ACHN (cell line): ENCODE data around the gene ANK3.

Experiments used
- DNase-seq: peaks from one replicate; pipeline ENCODE4 v3.0.0-alpha.2; 2015
- in situ Hi-C: cut with HindIII; loops from 2 replicates; pipeline ENCODE4 v1.10.0; 2017; ENCODE audit warnings: low sequenced_read_pairs, low pct_ligation_motif_present, low pct_unique_long_range_greater_than_20kb

ANK3 gene

GRCh38 chr10:60359066-60359465 lies 30.6 kb downstream of the ANK3 start:
- in situ Hi-C loops, result no loop called here
- DNase-seq, result no peak

- in situ Hi-C loops, result no loop called here
- no peak for DNase-seq
These were observed 31.4 kb downstream of the ANK3 start for GRCh38 chr10:60358282-60358681.

- DNase-seq, result no peak
- in situ Hi-C loops, result no loop called here
These were observed 36.0 kb downstream of the ANK3 start for GRCh38 chr10:60353519-60354258.

- DNase-seq, result no peak
- in situ Hi-C loops, result no loop called here
These were observed 37.6 kb downstream of the ANK3 start for GRCh38 chr10:60352105-60352504.

GRCh38 chr10:60351191-60351853 lies 38.4 kb downstream of the ANK3 start:
- in situ Hi-C loops, result no loop called here
- DNase-seq, result no peak

GRCh38 chr10:60350400-60350799 lies 39.3 kb downstream of the ANK3 start:
- in situ Hi-C loops, result no loop called here
- DNase-seq, result no peak

- DNase-seq, result no peak
- in situ Hi-C loops, result no loop called here
These were observed 40.2 kb downstream of the ANK3 start for GRCh38 chr10:60349426-60349825.

GRCh38 chr10:60348982-60349381 lies 40.7 kb downstream of the ANK3 start:
- in situ Hi-C loops, result no loop called here

GRCh38 chr10:60347270-60347669 lies 42.4 kb downstream of the ANK3 start:
- no peak for DNase-seq
- in situ Hi-C loops, result no loop called here

More at GRCh38 chr10:60348982-60349381, 40.7 kb downstream of the ANK3 start:
- no peak for DNase-seq

GRCh38 chr10:60346661-60347060 lies 43.0 kb downstream of the ANK3 start:
- no peak for DNase-seq
- in situ Hi-C loops, result no loop called here

- no peak for DNase-seq
- in situ Hi-C loops, result no loop called here
These were observed 46.4 kb downstream of the ANK3 start for GRCh38 chr10:60343254-60343653.

GRCh38 chr10:60341969-60342368 lies 47.7 kb downstream of the ANK3 start:
- in situ Hi-C loops, result no loop called here
- DNase-seq, result no peak

GRCh38 chr10:60340973-60341372 lies 48.7 kb downstream of the ANK3 start:
- DNase-seq, result no peak
- in situ Hi-C loops, result no loop called here

GRCh38 chr10:60339757-60340156 lies 49.9 kb downstream of the ANK3 start:
- in situ Hi-C loops, result no loop called here
- no peak for DNase-seq

GRCh38 chr10:60338786-60339185 lies 50.9 kb downstream of the ANK3 start:
- DNase-seq, result no peak
- in situ Hi-C loops, result no loop called here

GRCh38 chr10:60338002-60338564 lies 51.6 kb downstream of the ANK3 start:
- DNase-seq, result no peak
- in situ Hi-C loops, result no loop called here

- in situ Hi-C loops, result no loop called here
These were observed 52.6 kb downstream of the ANK3 start for GRCh38 chr10:60336901-60337630.

GRCh38 chr10:60335708-60336107 lies 54.0 kb downstream of the ANK3 start:
- in situ Hi-C loops, result no loop called here
- peak; percentile 22 for DNase-seq

More at GRCh38 chr10:60336901-60337630, 52.6 kb downstream of the ANK3 start:
- no peak for DNase-seq

- in situ Hi-C loops, result no loop called here
- no peak for DNase-seq
These were observed 54.7 kb downstream of the ANK3 start for GRCh38 chr10:60334991-60335390.
